SHP77 (cell line): Measurements from ENCODE around the gene SH3GLB1.

ENCODE experiments used
- DNase-seq, 2 experiments: peaks; one replicate each; lab custom pipeline; 2025; lab: John Stamatoyannopoulos, UW

SH3GLB1 gene

GRCh38 chr1:86733340-86733739 lies 29.0 kb downstream of the SH3GLB1 start:
- no peak for DNase-seq

GRCh38 chr1:86739648-86740509 lies 35.5 kb downstream of the SH3GLB1 start:
- no peak for DNase-seq

DNA sequence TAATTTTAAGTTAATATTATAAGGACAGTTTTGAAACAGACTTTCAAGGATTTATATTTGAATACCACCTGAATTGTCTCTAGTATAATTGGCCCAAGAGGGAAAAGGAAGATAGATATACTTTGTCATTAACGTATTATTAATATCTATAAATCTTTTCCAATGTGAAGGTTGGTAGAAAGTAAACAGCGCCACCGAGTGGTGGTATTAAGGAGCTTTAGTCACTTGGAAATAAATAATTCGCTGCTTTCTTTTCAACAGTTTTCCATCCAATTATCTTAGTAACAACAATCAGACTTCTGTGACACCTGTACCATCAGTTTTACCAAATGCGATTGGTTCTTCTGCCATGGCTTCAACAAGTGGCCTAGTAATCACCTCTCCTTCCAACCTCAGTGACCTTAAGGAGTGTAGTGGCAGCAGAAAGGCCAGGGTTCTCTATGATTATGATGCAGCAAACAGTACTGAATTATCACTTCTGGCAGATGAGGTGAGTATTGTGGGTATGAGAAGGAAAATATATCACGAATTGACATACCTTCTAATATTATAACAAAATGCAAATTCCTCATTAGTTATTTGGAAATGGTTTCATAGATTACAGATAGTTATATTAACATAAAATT lies 37.7 kb downstream of the SH3GLB1 start:
- peak; percentile 7 to 13 for DNase-seq

DNA sequence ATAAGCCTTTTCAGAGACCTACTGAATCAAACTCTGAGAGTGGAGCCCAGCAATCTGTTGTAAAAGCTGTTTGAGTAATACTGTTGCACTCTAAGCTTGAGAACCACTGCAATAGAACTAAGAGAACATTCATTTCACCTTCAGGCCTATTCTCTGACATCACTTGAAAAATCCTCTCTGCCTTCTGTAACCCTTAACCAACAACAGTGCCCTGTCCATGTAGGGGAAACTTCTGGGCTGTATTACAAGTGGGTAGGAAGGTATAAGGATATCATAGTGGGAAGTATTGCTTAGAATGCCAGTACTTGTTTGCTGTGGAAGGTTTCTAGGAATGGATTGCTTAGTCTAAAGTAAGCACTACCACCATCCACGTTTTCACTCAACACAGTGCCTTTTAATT lies 42.9 kb downstream of the SH3GLB1 start:
- DNase-seq, result no peak

DNA sequence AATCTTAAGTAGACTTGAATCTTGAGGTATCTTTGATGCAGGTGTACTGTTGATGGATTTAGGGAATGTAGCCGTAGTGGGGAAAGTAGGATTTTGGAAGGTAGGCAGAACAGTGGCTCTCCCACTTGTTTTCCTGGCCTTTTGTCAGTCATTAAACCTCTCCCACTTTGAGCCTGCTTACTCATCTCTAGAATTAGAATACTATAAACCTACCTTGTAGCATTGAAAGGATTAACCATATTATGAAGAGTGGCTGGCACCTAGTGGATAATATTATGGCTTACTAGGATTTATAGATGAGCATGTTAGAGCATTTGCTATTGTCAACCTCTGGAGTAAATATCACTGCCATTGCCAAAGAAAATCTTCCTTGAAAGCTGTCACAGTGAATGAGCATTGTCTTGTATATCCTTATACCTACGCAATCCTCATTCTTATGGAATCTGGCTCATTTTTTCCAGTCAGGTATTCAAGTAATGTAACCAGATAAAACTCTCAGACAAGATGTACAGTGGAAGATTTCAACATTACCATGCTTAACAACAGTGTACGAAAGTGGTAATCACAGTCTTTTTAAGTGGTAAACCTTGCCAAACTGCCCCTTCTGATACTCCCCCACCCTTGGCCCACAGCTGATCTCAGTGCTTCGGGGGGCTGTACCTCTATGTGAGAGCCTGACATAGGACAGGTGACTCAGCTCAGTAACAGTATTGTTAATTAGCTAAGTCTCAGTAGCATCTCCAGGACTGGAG lies 44.4 kb downstream of the SH3GLB1 start:
- no peak for DNase-seq

- no peak for DNase-seq
Measured at GRCh38 chr1:86750076-86750475, 45.7 kb downstream of the SH3GLB1 start.

DNA sequence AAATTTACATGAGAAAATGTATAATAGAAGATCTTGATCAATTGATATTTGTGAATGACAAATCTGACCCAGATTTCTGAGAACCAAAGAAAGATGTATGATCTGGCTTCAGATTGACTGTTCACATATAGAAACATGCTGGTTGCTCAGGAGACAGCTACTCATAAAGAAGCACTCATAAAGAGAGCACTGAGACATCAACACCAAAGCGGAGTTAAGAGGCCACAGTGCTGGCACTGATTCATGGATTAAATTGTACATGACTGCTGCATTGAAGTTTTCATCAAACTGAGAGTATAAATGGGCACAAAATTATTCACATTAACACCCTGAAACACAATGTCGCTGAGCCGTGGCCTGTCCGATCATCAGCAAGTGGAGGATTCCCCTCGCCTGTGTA lies 46.2 kb downstream of the SH3GLB1 start:
- no peak for DNase-seq

- no peak for DNase-seq
Measured at GRCh38 chr1:86751923-86752322, 47.5 kb downstream of the SH3GLB1 start.

GRCh38 chr1:86753700-86754099 lies 49.3 kb downstream of the SH3GLB1 start:
- DNase-seq, result peak; percentile 27 to 63

GRCh38 chr1:86754265-86754974 lies 50.0 kb downstream of the SH3GLB1 start:
- no peak for DNase-seq

DNA sequence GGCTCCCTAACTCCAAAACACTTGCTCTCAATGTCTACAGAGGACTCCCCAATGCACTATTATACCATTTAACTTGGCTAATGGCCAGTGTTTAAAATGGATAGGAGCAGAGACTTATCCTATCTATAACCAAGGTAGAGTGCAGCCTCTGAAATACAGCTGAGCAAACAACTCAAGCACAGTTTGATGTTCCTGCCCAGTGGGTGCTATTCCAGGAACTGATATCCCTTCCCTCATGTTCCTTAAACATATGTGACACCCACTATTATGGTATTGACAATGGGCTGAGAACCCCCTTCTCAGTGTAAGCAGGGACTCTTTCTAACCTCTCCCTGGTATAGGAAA lies 51.7 kb downstream of the SH3GLB1 start:
- DNase-seq, result peak; percentile 75 to 77

- peak in 1 of 2 experiments; percentile 21 for DNase-seq
Measured at GRCh38 chr1:86757272-86757984, 53.1 kb downstream of the SH3GLB1 start.

DNA sequence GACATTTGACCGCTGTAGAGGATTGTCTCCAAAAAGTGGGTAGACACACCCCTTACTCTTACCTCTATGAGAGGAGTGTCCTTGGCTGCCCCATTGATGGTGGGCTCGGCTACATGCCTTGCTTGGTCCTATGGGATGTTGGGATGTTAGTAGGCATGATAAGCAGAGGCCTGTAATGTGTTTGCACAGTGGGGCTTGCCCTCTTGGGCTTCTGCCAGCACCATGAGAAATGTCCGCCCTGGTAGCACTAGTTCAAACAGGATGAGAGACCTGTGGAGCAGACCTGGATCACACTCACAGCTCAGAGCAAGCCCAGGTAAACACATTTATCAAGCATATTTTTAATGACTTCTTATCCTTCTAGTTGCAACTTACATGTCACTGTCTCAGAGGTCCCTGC lies 54.2 kb downstream of the SH3GLB1 start:
- DNase-seq, result peak; percentile 89

DNA sequence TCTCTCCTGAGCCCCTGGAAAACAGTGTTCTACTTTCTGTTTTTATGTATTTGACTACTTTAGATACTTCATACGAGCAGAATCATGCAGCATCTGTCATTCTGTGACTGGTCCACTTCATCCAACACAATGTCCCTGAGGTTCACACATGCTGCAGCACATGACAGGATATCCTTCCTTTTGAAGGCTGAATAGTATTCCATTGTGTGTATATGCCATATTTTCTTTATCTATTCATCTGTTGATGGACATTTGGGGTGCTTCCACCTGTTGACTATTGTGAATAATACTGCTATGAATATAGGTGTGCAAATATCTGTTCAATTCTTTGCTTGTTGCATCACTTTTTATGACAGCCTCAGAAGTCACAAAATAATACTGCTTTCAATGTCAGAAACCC lies 55.8 kb downstream of the SH3GLB1 start:
- no peak for DNase-seq

DNA sequence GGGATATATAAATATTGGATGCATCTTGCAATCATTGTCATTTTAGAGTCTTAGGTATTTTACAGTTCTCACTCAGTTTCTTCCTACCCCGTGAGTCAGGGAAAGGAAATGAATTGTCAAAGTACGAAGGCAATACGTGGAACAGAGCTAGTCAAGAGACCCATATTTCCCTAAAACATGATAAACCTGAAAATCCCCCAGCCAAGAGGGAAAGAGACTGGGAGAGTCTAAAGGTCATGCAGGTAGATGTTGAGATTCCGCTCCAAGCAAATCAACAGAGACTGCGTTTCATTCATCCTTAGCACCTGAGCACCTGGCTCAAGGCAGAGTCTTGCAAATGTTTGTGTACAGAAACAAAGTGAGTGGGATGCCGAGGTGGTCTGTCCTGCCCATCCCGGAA lies 58.0 kb downstream of the SH3GLB1 start:
- no peak for DNase-seq

DNA sequence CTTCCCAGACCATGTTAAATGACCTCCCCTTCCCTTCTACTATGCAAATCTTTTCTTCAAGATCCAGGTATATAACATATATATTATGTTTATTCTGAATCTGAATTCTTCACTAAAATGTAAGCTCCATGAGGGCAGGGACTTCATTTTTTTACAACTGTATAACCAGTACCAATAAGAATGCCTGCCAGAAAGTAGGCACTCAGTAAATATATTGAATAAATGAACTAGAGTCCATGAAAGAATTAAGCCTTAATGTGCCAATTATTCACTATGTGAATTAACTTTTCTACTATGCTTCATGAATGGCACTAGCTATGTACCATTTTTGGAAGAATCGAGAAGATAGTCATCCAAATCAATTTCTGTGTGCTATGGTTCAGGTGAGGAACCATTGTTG lies 60.1 kb downstream of the SH3GLB1 start:
- DNase-seq, result no peak

- DNase-seq, result no peak
Measured at GRCh38 chr1:86765073-86765472, 60.7 kb downstream of the SH3GLB1 start.

GRCh38 chr1:86765674-86766073 lies 61.3 kb downstream of the SH3GLB1 start:
- no peak for DNase-seq

DNA sequence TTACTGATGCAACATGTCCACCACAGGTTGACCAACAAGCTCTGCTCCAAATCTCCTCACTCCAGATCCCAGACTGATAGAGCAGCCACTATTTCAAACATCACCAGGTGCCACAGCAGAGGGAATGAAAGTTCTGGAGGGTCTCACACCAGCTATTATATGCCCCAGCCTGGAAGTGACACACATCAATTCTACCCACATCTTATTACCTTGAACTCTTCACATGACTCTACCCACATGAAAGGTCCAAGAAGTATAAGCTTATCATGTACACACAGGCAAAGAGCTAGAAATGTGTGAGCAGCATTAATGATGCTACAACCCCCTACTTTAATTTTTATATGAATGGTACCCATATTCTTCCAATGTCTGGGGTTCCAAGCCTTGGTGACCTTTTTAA lies 64.2 kb downstream of the SH3GLB1 start:
- DNase-seq, result no peak

- no peak for DNase-seq
Measured at GRCh38 chr1:86769065-86769464, 64.7 kb downstream of the SH3GLB1 start.
